Brain microvascular endothelial cell (primary cell): ENCODE data around the gene C1QTNF5.

ENCODE experiments used
- DNase-seq: peaks from one replicate; pipeline ENCODE4 v3.0.0-alpha.2; 2020
- H3K27ac ChIP-seq: fragments of 250-450 bp; sonication (Bioruptor Pico); 2 replicates; pipeline ENCODE4 v1.5.1; 2020; ENCODE audit warnings: mild to moderate bottlenecking, moderate library complexity
- H3K27me3 ChIP-seq: fragments of 250-450 bp; sonication (Bioruptor Pico); replicated peaks from 2 replicates; pipeline ENCODE4 v1.5.1; 2020; ENCODE audit warnings: mild to moderate bottlenecking
- H3K36me3 ChIP-seq: fragments of 250-450 bp; sonication (Bioruptor Pico); replicated peaks from 2 replicates; pipeline ENCODE4 v1.5.1; 2020; ENCODE audit warnings: mild to moderate bottlenecking
- H3K4me3 ChIP-seq: 2 replicates; pipeline ENCODE4 v1.5.1; 2011; ENCODE audit warnings: low read depth, mild to moderate bottlenecking, control low read depth, low read length, moderate library complexity
- in situ Hi-C: cut with HindIII; loops from 2 replicates; pipeline ENCODE4 v1.10.0; 2017; ENCODE audit warnings: low sequenced_read_pairs, low pct_ligation_motif_present
- TF ChIP-seq, protein P1 (sequence below): IDR thresholded peaks from 2 replicates; pipeline ENCODE4 v1.5.1; 2011; ENCODE audit warnings: low read depth, mild to moderate bottlenecking, moderate library complexity, low read length, control low read depth, inconsistent platforms; ENCODE audit errors: missing control alignments

The C1QTNF5 gene

DNA sequence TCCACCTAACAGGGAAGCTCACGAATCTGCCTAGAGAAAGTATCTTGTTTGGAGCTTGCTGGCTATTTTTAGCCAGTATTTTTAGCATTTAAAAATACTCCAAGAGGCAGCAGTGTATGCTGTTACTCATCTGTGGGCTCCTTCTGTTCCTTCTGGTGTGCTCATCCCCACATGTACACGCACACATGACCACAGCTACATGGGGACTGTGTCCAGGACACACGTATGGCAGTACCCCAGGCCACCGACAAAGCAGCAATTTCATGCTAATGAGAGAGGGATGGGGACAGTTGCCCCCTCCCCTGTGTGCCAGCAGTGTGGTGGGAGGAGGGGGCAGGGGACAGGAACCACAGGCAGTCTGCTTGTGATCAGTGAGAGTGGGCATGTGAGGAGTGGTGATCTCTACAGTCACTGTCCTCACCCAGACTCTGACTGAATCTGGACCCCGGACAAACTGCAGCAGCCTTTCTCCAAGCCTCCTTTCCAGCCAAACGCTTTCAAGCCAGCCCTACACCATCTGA is 24.4 kb upstream of the C1QTNF5 start:
- Histone ChIP-seq H3K36me3 (no peaks in the 10 kb centered on the region), H3K4me3 (no peak overlapping the region), H3K27me3 (peaks cover 33% of the 10 kb centered on the region), H3K27ac (no peak overlapping the region)
- in situ Hi-C loops: no loop called here
- TF ChIP-seq, protein P1, sequence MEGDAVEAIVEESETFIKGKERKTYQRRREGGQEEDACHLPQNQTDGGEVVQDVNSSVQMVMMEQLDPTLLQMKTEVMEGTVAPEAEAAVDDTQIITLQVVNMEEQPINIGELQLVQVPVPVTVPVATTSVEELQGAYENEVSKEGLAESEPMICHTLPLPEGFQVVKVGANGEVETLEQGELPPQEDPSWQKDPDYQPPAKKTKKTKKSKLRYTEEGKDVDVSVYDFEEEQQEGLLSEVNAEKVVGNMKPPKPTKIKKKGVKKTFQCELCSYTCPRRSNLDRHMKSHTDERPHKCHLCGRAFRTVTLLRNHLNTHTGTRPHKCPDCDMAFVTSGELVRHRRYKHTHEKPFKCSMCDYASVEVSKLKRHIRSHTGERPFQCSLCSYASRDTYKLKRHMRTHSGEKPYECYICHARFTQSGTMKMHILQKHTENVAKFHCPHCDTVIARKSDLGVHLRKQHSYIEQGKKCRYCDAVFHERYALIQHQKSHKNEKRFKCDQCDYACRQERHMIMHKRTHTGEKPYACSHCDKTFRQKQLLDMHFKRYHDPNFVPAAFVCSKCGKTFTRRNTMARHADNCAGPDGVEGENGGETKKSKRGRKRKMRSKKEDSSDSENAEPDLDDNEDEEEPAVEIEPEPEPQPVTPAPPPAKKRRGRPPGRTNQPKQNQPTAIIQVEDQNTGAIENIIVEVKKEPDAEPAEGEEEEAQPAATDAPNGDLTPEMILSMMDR: no peak
- DNase-seq: no peak

DNA sequence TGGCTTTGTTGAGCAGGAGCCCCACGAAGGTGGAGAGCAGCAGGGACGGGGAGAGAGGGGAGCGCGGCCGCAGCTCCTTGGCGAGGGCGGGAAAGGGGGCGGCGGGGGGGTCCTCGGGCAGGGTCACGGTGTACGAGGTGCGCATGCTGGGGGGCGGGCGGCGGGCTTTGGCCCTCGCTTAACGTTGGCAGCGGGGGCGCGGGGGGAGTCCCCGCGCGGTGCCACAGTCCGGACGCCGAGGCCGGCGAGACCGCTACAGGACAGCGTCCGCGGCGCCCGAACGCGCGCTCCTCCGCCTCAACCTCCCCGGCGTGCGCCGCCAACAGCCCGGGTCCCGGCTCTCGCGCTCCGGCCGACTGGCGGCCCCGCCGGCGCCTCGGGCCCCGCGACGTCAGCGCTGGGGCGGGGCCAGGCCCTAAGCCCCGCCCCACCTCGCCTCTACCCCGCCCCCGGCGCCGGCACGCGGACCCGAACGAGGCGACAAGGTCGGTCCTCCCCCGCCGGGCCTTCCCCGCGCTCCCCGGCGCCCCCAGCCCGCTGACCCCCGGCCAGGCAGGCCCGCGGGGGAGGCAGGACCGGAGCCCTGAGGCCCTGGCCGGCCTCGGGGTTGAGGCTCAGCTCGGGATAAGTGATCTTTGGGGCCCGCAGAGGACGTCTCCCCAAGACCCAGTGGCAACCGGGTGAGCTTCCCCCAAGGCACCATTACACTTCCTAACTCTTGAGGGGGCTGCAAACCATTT is 23.3 kb upstream of the C1QTNF5 start:
- in situ Hi-C loops: no loop called here
- DNase-seq: no peak
- Histone ChIP-seq H3K27me3 (peaks cover 33% of the 10 kb centered on the region), H3K27ac (no peak overlapping the region), H3K4me3 (peak overlapping the region; percentile 31), H3K36me3 (no peaks in the 10 kb centered on the region)
- TF ChIP-seq, protein P1: no peak

DNA sequence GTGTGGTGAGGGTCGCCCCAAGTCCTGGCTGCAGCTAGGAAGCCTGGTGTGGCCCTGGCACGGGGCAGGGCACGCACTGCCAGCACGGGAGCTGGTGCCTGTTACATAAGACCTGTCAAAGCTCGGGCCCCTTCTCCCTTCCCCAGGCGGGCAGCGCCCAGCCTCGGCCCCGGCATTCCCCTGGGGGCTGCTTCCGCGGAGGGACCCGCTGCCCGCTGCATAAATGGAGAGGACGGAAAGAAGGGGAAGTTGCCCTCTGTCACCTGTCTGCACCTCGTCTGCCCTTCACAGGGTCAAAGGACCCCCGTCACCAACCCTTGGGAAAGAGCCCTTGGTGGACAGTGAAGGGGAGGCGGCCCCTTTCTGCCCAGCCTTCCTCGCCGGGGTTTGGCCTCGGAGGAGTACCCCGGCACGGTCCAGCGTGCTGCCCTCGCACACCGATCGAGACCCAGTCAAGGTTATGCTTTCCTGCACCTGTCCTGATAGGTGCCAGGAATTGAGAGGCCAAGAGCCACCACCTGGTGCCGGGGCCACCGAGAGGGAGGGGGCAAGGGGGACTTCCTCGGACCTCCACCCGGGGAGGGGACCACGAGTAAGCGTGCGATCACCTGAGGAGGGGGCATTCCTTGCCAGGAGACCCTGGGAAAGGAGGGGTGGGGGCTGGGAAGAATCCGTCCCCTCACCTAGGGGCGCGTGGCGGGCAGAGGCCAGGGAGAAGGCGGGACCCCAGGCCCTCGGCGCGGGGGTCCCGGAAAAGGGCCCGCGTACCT is 22.6 kb upstream of the C1QTNF5 start:
- H3K27me3 ChIP-seq: peaks cover 29% of the 10 kb centered on the region

DNA sequence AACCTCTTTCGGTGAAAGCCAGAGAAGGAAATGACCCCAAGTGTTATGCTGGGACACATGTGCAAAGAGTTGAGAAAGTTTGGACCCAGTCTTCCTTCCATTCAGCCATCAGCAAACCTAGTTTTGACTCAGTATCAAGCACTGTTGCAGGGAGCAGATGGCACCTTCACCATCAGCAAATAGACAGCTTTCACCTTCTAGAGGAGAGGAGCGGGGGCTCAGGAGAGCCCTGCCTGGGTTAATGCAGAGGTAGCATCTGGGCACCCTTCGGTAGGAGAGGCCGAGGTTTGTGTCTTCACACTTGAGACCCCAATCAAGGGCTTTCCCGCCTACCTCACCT is 22.0 kb upstream of the C1QTNF5 start:
- H3K4me3 ChIP-seq: no peak overlapping the region

More for the DNA sequence above, 22.6 kb upstream of the C1QTNF5 start:
- TF ChIP-seq, protein P1: no peak
- Histone ChIP-seq H3K36me3 (no peaks in the 10 kb centered on the region), H3K27ac (no peak overlapping the region), H3K4me3 (no peak overlapping the region)
- no peak for DNase-seq
- in situ Hi-C loops: no loop called here

DNA sequence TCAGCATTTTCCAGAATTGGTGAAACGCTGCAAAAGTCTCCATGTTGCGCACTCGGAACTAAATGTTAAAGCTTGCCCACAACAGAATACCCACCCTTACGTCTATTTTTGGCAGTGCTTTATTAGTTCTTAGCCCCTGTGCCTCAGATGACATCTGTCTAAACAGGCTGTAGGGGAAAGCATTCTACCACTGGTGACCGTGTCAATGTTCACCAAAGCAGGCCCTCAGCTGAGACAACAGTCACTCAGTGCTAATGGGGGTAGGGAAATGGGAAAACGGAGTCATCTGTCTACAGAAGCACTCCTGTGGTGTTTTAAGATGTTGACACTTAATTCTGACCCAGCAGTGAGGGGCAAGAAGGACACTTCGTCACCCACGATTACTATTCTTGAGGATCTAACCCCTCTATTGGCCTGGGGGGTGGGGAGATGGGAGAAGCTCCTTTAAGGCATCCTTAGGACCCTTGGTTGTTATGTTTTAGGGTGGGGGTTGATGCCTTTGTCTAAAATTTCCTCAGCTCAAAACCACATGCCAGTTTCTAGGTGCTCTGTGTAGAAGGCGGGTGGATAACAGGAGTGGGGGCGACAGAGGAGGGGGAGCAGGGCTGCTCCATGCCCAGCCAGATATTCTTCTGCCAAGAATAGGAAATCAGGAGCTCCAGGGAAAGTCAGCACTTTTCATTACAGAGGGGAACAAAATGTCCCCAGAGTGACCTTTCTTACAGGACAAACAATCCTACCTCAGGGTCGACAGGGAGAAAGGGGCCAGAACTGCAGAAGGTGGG is 21.4 kb upstream of the C1QTNF5 start:
- TF ChIP-seq, protein P1: no peak
- H3K4me3 ChIP-seq: no peak overlapping the region
- H3K27ac ChIP-seq: no peak overlapping the region

More for the DNA sequence above, 22.0 kb upstream of the C1QTNF5 start:
- TF ChIP-seq, protein P1: no peak
- DNase-seq: no peak
- H3K36me3 ChIP-seq: no peaks in the 10 kb centered on the region
- H3K27ac ChIP-seq: no peak overlapping the region
- in situ Hi-C loops: no loop called here
- peaks cover 25% of the 10 kb centered on the region for H3K27me3 ChIP-seq

More for the DNA sequence above, 21.4 kb upstream of the C1QTNF5 start:
- in situ Hi-C loops: no loop called here
- H3K36me3 ChIP-seq: no peaks in the 10 kb centered on the region
- peaks cover 25% of the 10 kb centered on the region for H3K27me3 ChIP-seq
- DNase-seq: no peak
